HEK293 (cell line): ENCODE data around the gene NOL9.

Source experiments
- AEBP2 ChIP-seq: fragments of 450-650 bp; formaldehyde crosslinking; IDR thresholded peaks from 2 replicates; pipeline ENCODE4 v1.5.1; 2016; ENCODE audit warnings: missing biosample characterization, missing genetic modification characterization, borderline replicate concordance
- CTCF ChIP-seq: fragments of 450-650 bp; formaldehyde crosslinking; IDR thresholded peaks from 2 replicates; pipeline ENCODE4 v1.5.1; 2016; ENCODE audit warnings: missing biosample characterization, missing genetic modification characterization
- SETDB1 ChIP-seq: IDR thresholded peaks from one replicate; pipeline ENCODE4 v1.6.1; 2017; ENCODE audit warnings: mild to moderate bottlenecking, low read length, moderate library complexity, mixed read lengths; ENCODE audit not compliant: insufficient read length
- YY2 ChIP-seq: fragments of 450-650 bp; formaldehyde crosslinking; IDR thresholded peaks from 2 replicates; pipeline ENCODE4 v1.5.1; 2016; ENCODE audit warnings: missing biosample characterization, missing genetic modification characterization
- ZBTB17 ChIP-seq: fragments of 450-650 bp; formaldehyde crosslinking; IDR thresholded peaks from 2 replicates; pipeline ENCODE4 v1.5.1; 2016; ENCODE audit warnings: missing biosample characterization, missing genetic modification characterization
- ZBTB26 ChIP-seq: fragments of 450-650 bp; formaldehyde crosslinking; optimal IDR thresholded peaks from 2 replicates; pipeline ENCODE3; 2016; ENCODE audit warnings: missing biosample characterization, mild to moderate bottlenecking, missing genetic modification characterization
- ZBTB7A ChIP-seq: fragments of 450-650 bp; formaldehyde crosslinking; IDR thresholded peaks from 2 replicates; pipeline ENCODE4 v1.5.1; 2016; ENCODE audit warnings: low read depth, missing biosample characterization, missing genetic modification characterization
- ZFP41 ChIP-seq: fragments of 450-650 bp; formaldehyde crosslinking; IDR thresholded peaks from 2 replicates; pipeline ENCODE4 v1.5.1; 2016; ENCODE audit warnings: missing biosample characterization, missing genetic modification characterization, borderline replicate concordance
- ZNF114 ChIP-seq: fragments of 450-650 bp; formaldehyde crosslinking; IDR thresholded peaks from 2 replicates; pipeline ENCODE4 v1.5.0; 2017; ENCODE audit warnings: missing biosample characterization, missing genetic modification characterization
- ZNF138 ChIP-seq: fragments of 450-650 bp; formaldehyde crosslinking; IDR thresholded peaks from 2 replicates; pipeline ENCODE4 v1.5.1; 2016; ENCODE audit warnings: missing biosample characterization, missing genetic modification characterization, borderline replicate concordance
- ZNF24 ChIP-seq: fragments of 450-650 bp; formaldehyde crosslinking; IDR thresholded peaks from 2 replicates; pipeline ENCODE4 v1.5.1; 2016; ENCODE audit warnings: missing biosample characterization, missing genetic modification characterization
- ZNF26 ChIP-seq: fragments of 450-650 bp; formaldehyde crosslinking; IDR thresholded peaks from 2 replicates; pipeline ENCODE4 v1.5.1; 2016; ENCODE audit warnings: missing biosample characterization, missing genetic modification characterization
- ZNF302 ChIP-seq: fragments of 450-650 bp; formaldehyde crosslinking; IDR thresholded peaks from 2 replicates; pipeline ENCODE4 v1.5.1; 2016; ENCODE audit warnings: missing biosample characterization, missing genetic modification characterization, low read depth
- ZNF501 ChIP-seq: fragments of 450-650 bp; formaldehyde crosslinking; IDR thresholded peaks from 2 replicates; pipeline ENCODE4 v1.5.1; 2016; ENCODE audit warnings: missing biosample characterization, missing genetic modification characterization

GRCh38 chr1:6471970-6472368, 82.3 kb downstream of the NOL9 start:
- no peak for TF ChIP-seq ZBTB26 (tag by site-specific recombination)
- no peak for TF ChIP-seq ZNF138 (tag by site-specific recombination)
- TF ChIP-seq ZNF24 (tag by site-specific recombination): no peak
- TF ChIP-seq ZFP41: no peak
- TF ChIP-seq SETDB1: no peak
- no peak for TF ChIP-seq ZNF26 (tag by site-specific recombination)
- TF ChIP-seq CTCF: no peak
- TF ChIP-seq AEBP2 (tag by site-specific recombination): no peak
- TF ChIP-seq ZNF114 (tag by site-specific recombination): no peak
- TF ChIP-seq ZBTB7A (tag by site-specific recombination): no peak
- no peak for TF ChIP-seq ZNF501 (tag by site-specific recombination)
- TF ChIP-seq ZBTB17 (tag by site-specific recombination): no peak
- no peak for TF ChIP-seq YY2 (tag by site-specific recombination)
- no peak for TF ChIP-seq ZNF302 (tag by site-specific recombination)
